OCI-LY3 (cell line): Measurements from ENCODE around the gene LRP1B.

Experiments used
- EZH2phosphoT487 ChIP-seq: fragments of 200-600 bp; shearing (Covaris generic); IDR thresholded peaks from 2 replicates; pipeline ENCODE4 v1.6.1; 2018; ENCODE audit warnings: antibody characterized with exemption, mixed run types, low read depth
- TF ChIP-seq, protein P1 (sequence below): fragments of 200-600, 300-600 bp; sonication (generic); IDR thresholded peaks from 2 replicates; pipeline ENCODE4 v1.5.1; 2014; ENCODE audit warnings: antibody characterized with exemption, low read length, low read depth

- no peak for TF ChIP-seq EZH2phosphoT487
- TF ChIP-seq, protein P1, sequence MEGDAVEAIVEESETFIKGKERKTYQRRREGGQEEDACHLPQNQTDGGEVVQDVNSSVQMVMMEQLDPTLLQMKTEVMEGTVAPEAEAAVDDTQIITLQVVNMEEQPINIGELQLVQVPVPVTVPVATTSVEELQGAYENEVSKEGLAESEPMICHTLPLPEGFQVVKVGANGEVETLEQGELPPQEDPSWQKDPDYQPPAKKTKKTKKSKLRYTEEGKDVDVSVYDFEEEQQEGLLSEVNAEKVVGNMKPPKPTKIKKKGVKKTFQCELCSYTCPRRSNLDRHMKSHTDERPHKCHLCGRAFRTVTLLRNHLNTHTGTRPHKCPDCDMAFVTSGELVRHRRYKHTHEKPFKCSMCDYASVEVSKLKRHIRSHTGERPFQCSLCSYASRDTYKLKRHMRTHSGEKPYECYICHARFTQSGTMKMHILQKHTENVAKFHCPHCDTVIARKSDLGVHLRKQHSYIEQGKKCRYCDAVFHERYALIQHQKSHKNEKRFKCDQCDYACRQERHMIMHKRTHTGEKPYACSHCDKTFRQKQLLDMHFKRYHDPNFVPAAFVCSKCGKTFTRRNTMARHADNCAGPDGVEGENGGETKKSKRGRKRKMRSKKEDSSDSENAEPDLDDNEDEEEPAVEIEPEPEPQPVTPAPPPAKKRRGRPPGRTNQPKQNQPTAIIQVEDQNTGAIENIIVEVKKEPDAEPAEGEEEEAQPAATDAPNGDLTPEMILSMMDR = no peak
Observed at GRCh38 chr2:140641163-140641562, 1489.7 kb downstream of the LRP1B start.
